Ishikawa (cell line): ENCODE measurements around the gene PGA4.

ENCODE experiments used
- EP300 ChIP-seq: IDR thresholded peaks from 2 replicates; pipeline ENCODE4 v1.6.1; 2012; ENCODE audit warnings: borderline replicate concordance
- USF1 ChIP-seq: IDR thresholded peaks from 2 replicates; pipeline ENCODE4 v1.6.1; 2012
- YY1 ChIP-seq: IDR thresholded peaks from 2 replicates; pipeline ENCODE4 v1.6.1; 2012; ENCODE audit warnings: low read depth

GRCh38 chr11:61274084-61274483 is 51.9 kb downstream of the PGA4 start:
- no peak for TF ChIP-seq USF1
- TF ChIP-seq YY1: no peak
- TF ChIP-seq EP300: no peak
